GM10266 (cell line): ENCODE data around the gene DYNLL2.

Experiments
- DNase-seq: peaks from one replicate; pipeline ENCODE4 v3.0.0; 2012; ENCODE audit errors: extremely low spot score
- TF ChIP-seq, protein P1 (sequence below): IDR thresholded peaks from 2 replicates; pipeline ENCODE4 v1.5.1; 2012; ENCODE audit warnings: mild to moderate bottlenecking, low read depth; ENCODE audit not compliant: control insufficient read depth, insufficient read depth; ENCODE audit errors: missing control alignments

Gene DYNLL2

DNA sequence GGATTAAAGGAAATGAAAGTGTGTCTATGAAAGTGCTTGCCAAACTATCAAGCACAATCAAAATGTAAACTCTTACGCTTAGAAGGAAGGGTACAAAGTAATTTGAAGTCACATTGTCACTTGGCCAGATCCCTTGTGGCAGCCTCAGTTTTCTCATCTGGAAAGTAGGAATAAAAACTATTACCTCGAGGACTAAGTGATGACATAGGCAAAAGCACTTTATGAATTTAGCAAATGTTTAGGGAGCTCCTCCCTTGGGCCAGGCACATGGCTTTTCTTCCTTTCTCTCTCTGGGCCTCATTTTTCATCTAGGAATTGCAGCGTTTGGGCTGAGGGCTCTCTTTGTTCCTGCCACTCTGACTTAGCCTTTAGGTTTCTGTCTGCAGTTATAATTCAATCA lies 28.5 kb downstream of the DYNLL2 start:
- DNase-seq = no peak
- TF ChIP-seq, protein P1, sequence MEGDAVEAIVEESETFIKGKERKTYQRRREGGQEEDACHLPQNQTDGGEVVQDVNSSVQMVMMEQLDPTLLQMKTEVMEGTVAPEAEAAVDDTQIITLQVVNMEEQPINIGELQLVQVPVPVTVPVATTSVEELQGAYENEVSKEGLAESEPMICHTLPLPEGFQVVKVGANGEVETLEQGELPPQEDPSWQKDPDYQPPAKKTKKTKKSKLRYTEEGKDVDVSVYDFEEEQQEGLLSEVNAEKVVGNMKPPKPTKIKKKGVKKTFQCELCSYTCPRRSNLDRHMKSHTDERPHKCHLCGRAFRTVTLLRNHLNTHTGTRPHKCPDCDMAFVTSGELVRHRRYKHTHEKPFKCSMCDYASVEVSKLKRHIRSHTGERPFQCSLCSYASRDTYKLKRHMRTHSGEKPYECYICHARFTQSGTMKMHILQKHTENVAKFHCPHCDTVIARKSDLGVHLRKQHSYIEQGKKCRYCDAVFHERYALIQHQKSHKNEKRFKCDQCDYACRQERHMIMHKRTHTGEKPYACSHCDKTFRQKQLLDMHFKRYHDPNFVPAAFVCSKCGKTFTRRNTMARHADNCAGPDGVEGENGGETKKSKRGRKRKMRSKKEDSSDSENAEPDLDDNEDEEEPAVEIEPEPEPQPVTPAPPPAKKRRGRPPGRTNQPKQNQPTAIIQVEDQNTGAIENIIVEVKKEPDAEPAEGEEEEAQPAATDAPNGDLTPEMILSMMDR = no peak

DNA sequence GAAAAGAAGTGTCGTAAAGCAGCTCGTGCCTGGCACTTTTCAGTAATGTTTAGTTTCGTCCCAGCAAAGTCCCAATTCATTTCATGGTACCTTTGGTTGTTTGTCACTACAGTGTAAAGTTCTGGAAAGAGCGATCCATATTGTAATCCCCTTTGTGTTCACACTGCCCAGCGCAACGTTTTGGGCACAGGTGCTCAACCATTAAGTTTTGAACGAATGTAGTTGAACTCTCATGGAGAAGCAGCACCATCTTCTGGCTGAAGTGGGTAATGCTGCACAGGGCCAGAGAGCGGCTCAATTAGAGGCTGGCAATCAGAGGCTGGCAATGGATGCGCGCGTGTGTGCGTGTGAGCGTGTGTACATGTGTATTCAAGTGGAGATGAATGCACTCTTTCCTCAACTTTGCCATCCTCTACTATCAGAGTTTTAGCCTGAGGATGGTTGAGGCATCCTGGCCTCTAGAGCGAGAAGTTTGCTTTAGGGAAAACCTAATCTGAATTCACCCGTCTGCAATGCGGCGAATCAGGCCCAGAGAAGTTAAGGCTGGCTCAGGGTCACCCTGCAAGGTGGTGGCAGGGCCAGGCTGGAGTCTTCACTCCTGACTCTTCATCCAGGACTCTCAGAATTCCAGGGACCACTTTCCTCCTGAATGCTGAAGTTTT lies 29.9 kb downstream of the DYNLL2 start:
- TF ChIP-seq, protein P1 = peak; percentile 98
- peak; percentile 66 for DNase-seq

DNA sequence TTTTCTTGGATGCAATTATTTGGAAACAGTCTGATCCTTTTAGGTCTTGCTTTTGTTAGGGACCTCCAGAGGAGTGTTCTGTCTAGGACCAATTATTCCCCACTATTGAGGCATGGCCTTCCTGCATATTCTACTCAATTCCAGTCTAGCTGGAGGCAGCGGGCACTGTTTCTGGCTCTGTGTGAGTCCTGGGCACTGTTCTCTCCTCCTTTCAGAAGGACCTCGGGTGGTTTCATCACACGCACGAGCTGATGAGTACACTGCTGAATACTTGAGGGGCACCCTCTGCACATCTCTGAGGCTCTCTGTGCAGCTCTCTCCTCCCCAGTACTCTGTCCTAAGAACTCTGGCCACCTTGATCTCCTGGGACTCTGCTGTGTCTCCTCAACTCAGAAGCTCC lies 30.7 kb downstream of the DYNLL2 start:
- DNase-seq = no peak
- TF ChIP-seq, protein P1 = no peak

GRCh38 chr17:58117382-58117781 lies 34.2 kb downstream of the DYNLL2 start:
- TF ChIP-seq, protein P1 = no peak
- no peak for DNase-seq

DNA sequence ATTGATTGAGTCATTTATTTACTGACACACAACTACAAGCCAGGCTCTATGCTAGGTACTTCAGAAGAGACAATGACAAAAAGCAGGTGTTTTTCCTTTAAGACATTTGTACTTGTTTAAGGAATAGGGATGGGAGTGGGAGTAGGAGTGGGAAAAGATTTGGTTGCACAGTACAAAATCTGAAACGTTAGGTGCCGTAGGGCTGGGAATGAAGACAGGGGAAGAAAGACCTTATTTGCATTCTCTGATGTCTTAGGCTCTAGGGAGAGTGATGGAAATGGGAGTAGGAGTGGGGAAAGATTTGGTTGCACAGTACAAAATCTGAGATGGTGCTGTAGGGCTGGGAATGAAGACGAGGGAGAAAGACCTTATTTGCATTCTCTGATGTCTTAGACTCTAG lies 36.3 kb downstream of the DYNLL2 start:
- TF ChIP-seq, protein P1 = no peak
- no peak for DNase-seq

DNA sequence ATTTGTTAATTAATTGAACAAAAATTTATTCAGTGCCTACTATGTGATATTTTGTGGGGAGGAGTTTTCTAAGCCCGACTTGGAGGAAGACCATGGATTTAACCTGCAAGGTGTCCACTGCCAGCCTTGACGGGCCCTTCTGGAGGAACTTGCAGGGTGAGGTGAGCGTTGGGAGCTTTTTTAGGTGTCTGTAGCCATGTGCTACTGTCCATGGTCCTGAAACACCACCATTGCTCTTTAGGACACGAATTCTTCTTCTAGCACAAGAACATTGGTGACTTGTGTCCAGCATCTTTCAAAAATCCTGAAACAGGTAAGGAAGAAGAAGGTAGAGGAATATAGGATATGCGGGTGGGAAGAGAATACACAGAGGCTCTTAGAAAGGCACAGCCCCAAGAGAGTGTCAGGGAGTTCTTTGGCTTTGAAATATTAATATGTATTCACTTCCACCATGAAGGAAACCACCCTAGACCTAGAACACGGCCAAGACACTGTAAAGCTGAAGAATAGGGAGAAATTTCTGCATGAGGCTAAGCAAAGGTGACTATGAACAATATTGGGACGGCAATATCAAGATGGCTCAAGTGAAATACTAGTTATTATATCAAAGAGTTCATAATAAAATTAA lies 37.1 kb downstream of the DYNLL2 start:
- peak; percentile 45 for DNase-seq
- TF ChIP-seq, protein P1 = no peak

GRCh38 chr17:58121925-58122324 lies 38.7 kb downstream of the DYNLL2 start:
- TF ChIP-seq, protein P1 = peak; percentile 37
- DNase-seq = no peak
